IMR-90 (cell line): ENCODE measurements around the gene CMTM5. TPM values are rescaled to one million over a fixed set of nuclear protein-coding genes. Genes with fewer than 3 reads are reported as not detected.

Experiments
- ATAC-seq: fragments of 200-7000 bp; cut with Tn5 transposase; 2 replicates; pipeline ENCODE4 v1.9.1; 2020; ENCODE audit warnings: low read depth, mild to moderate bottlenecking, moderate library complexity
- BruUV-seq: library from RNA; stranded (reverse); fragments of 400-500 nt; replicated peaks from 2 replicates; lab custom pipeline; 2021; lab: Mats Ljungman, UMichigan
- CTCF ChIA-PET: fragments of 300-600 bp; formaldehyde crosslinking; extraction: SDS; loops from one replicate; lab custom pipeline; 2021; ENCODE audit warnings: antibody characterized with exemption; lab: Yijun Ruan, JAX
- POLR2A ChIA-PET: fragments of 300-600 bp; sonication (Branson Sonifier 250); formaldehyde crosslinking; loops from one replicate; lab custom pipeline; 2022; ENCODE audit warnings: antibody characterized with exemption; ENCODE audit not compliant: unreplicated experiment; lab: Charles Lee
- DNase-seq: peaks from one replicate; pipeline ENCODE4 v3.0.0; 2013
- H2AFZ ChIP-seq: replicated peaks from 2 replicates; pipeline ENCODE3; 2013; ENCODE audit warnings: low read length, mild to moderate bottlenecking; ENCODE audit not compliant: poor library complexity
- H2AK5ac ChIP-seq: 2 replicates; pipeline ENCODE4 v1.6.1; 2013; ENCODE audit warnings: low read depth, low read length, inconsistent platforms
- H2AK9ac ChIP-seq: replicated peaks from 2 replicates; pipeline ENCODE3; 2013; ENCODE audit warnings: mild to moderate bottlenecking, low read depth, low read length, moderate library complexity; ENCODE audit not compliant: poor library complexity
- H2BK120ac ChIP-seq: 2 replicates; pipeline ENCODE4 v1.6.1; 2013; ENCODE audit warnings: low read depth, low read length, inconsistent platforms
- H2BK15ac ChIP-seq: 3 replicates; pipeline ENCODE4 v1.6.1; 2013; ENCODE audit warnings: low read depth, low read length, inconsistent platforms
- H2BK20ac ChIP-seq: 2 replicates; pipeline ENCODE4 v1.6.1; 2013; ENCODE audit warnings: low read depth, mild to moderate bottlenecking, inconsistent platforms, low read length, moderate library complexity
- H2BK5ac ChIP-seq: 2 replicates; pipeline ENCODE4 v1.6.1; 2013; ENCODE audit warnings: mild to moderate bottlenecking, low read depth, low read length, inconsistent platforms; ENCODE audit not compliant: poor library complexity, severe bottlenecking
- H3K14ac ChIP-seq: replicated peaks from 2 replicates; pipeline ENCODE4 v1.6.1; 2013; ENCODE audit warnings: low read depth, low read length, inconsistent platforms
- H3K18ac ChIP-seq: 2 replicates; pipeline ENCODE4 v1.6.1; 2013; ENCODE audit warnings: low read depth, low read length, control low read depth
- H3K23ac ChIP-seq: 2 replicates; pipeline ENCODE4 v1.6.1; 2013; ENCODE audit warnings: low read depth, low read length, inconsistent platforms
- H3K27ac ChIP-seq: 2 replicates; pipeline ENCODE4 v1.5.1; 2013; ENCODE audit warnings: mild to moderate bottlenecking, control low read depth, low read length; ENCODE audit not compliant: insufficient read depth
- H3K27me3 ChIP-seq: 2 replicates; pipeline ENCODE4 v1.6.1; 2013; ENCODE audit warnings: low read length; ENCODE audit not compliant: control insufficient read depth, insufficient read depth
- H3K36me3 ChIP-seq: 2 replicates; pipeline ENCODE4 v1.6.1; 2013; ENCODE audit warnings: low read length, mixed read lengths; ENCODE audit not compliant: control insufficient read depth, insufficient read depth
- H3K4ac ChIP-seq: 2 replicates; pipeline ENCODE4 v1.6.1; 2013; ENCODE audit warnings: low read depth, low read length, inconsistent platforms
- H3K4me1 ChIP-seq: 2 replicates; pipeline ENCODE4 v1.6.1; 2013; ENCODE audit warnings: low read length, mixed read lengths; ENCODE audit not compliant: control insufficient read depth, insufficient read depth
- H3K4me2 ChIP-seq: 2 replicates; pipeline ENCODE4 v1.6.1; 2013; ENCODE audit warnings: low read depth, mild to moderate bottlenecking, control low read depth, low read length, moderate library complexity
- H3K4me3 ChIP-seq: 2 replicates; pipeline ENCODE4 v1.5.1; 2013; ENCODE audit warnings: low read depth, mild to moderate bottlenecking, control low read depth, low read length, moderate library complexity; ENCODE audit not compliant: insufficient read depth
- H3K56ac ChIP-seq: 2 replicates; pipeline ENCODE4 v1.6.1; 2013; ENCODE audit warnings: low read length, inconsistent platforms; ENCODE audit not compliant: insufficient read depth; ENCODE audit errors: extremely low read depth
- H3K79me1 ChIP-seq, 2 experiments: 2 replicates each; pipeline ENCODE4 v1.6.1; 2013; ENCODE audit warnings: low read length in 2 of 2, inconsistent platforms in 1 of 2, low read depth in 1 of 2
- H3K9ac ChIP-seq: 2 replicates; pipeline ENCODE4 v1.6.1; 2013; ENCODE audit warnings: low read depth, low read length, control low read depth
- H3K9me1 ChIP-seq: 2 replicates; pipeline ENCODE4 v1.6.1; 2013; ENCODE audit warnings: low read length, inconsistent platforms; ENCODE audit not compliant: insufficient read depth
- H3K9me3 ChIP-seq: 2 replicates; pipeline ENCODE4 v1.6.1; 2013; ENCODE audit warnings: low read length; ENCODE audit not compliant: control insufficient read depth, insufficient read depth
- H4K20me1 ChIP-seq: 2 replicates; pipeline ENCODE4 v1.6.1; 2013; ENCODE audit warnings: low read length, inconsistent platforms; ENCODE audit not compliant: insufficient read depth
- H4K5ac ChIP-seq: 2 replicates; pipeline ENCODE4 v1.6.1; 2013; ENCODE audit warnings: mild to moderate bottlenecking, low read depth, low read length, control low read depth
- H4K8ac ChIP-seq, 2 experiments: 2 replicates each; pipeline ENCODE4 v1.6.1; 2013; ENCODE audit warnings: low read depth in 2 of 2, low read length in 2 of 2, control low read depth in 1 of 2, inconsistent platforms in 1 of 2
- H4K91ac ChIP-seq: 2 replicates; pipeline ENCODE4 v1.6.1; 2013; ENCODE audit warnings: low read depth, low read length, inconsistent platforms; ENCODE audit not compliant: insufficient read depth
- BHLHE40 ChIP-seq: fragments of 150-350 bp; IDR thresholded peaks from 2 replicates; pipeline ENCODE4 v1.6.1; 2016; ENCODE audit warnings: mild to moderate bottlenecking, low read depth, low read length
- CEBPB ChIP-seq: IDR thresholded peaks from 2 replicates; pipeline ENCODE4 v1.6.1; 2012; ENCODE audit warnings: low read depth, low read length, improper control_type of control experiment
- CHD1 ChIP-seq: IDR thresholded peaks from 2 replicates; pipeline ENCODE4 v1.6.1; 2012; ENCODE audit warnings: low read depth, low read length, improper control_type of control experiment
- CTCF ChIP-seq: conservative IDR thresholded peaks from 2 replicates; pipeline ENCODE4 v1.5.1; 2012; ENCODE audit warnings: mild to moderate bottlenecking, low read depth, low read length, improper control_type of control experiment
- ELK1 ChIP-seq: fragments of 150-350 bp; IDR thresholded peaks from 2 replicates; pipeline ENCODE4 v1.6.1; 2016; ENCODE audit warnings: low read depth, mild to moderate bottlenecking, low read length, moderate library complexity, borderline replicate concordance
- MAFK ChIP-seq: IDR thresholded peaks from 2 replicates; pipeline ENCODE4 v1.6.1; 2012; ENCODE audit warnings: low read depth, low read length, improper control_type of control experiment
- NFE2L2 ChIP-seq: fragments of 150-350 bp; IDR thresholded peaks from 2 replicates; pipeline ENCODE4 v1.6.1; 2016; ENCODE audit warnings: low read depth, mild to moderate bottlenecking, low read length
- RCOR1 ChIP-seq: IDR thresholded peaks from 2 replicates; pipeline ENCODE4 v1.6.1; 2012; ENCODE audit warnings: mild to moderate bottlenecking, low read length, improper control_type of control experiment; ENCODE audit not compliant: insufficient replicate concordance
- SMC3 ChIP-seq: fragments of 150-350 bp; IDR thresholded peaks from 2 replicates; pipeline ENCODE4 v1.6.1; 2016; ENCODE audit warnings: low read depth, mild to moderate bottlenecking, antibody characterized with exemption, low read length, moderate library complexity
- USF2 ChIP-seq: fragments of 150-350 bp; IDR thresholded peaks from 2 replicates; pipeline ENCODE4 v1.6.1; 2017; ENCODE audit warnings: mild to moderate bottlenecking, antibody characterized with exemption, low read length, low read depth
- WGBS, 2 experiments: methylation state at CpG; one replicate each; pipeline versions ENCODE4 v1.1.5 to v1.1.7; 2013; ENCODE audit warnings: missing lambda C conversion rate in 2 of 2; ENCODE audit not compliant: insufficient read length in 1 of 2; ENCODE audit errors: extremely low coverage in 2 of 2; 5-methylcytosine and 5-hydroxymethylcytosine counted together
- dilution Hi-C: fragments of 300-500 bp; cut with HindIII; formaldehyde crosslinking; loops from one replicate; pipeline ENCODE4 v1.14.3; 2018; ENCODE audit warnings: low sequenced_read_pairs; ENCODE audit not compliant: unreplicated experiment
- in situ Hi-C: fragments of 300-500 bp; cut with MboI; formaldehyde crosslinking; loops from 3 replicates; pipeline ENCODE4 v1.14.3; 2019; ENCODE audit warnings: low sequenced_read_pairs, inconsistent platforms, mixed read lengths
- intact Hi-C: fragments of 100-400 bp; cut with micrococcal nuclease; formaldehyde crosslinking; loops from 2 replicates; pipeline ENCODE4 v1.10.0; 2022
- polyA plus RNA-seq, 3 experiments: library from polyadenylated mRNA; depleted of rRNA; stranded (reverse); fragments of >200 nt; gene quantifications; 2 replicates each; pipeline ENCODE4 v1.2.3, GENCODE V29; 2012; ENCODE audit warnings: low replicate concordance in 1 of 3
- total RNA-seq: library from RNA; depleted of rRNA; stranded (reverse); fragments of >200 nt; gene quantifications from 2 replicates; pipeline ENCODE4 v1.2.3, GENCODE V29; 2012

The CMTM5 gene
- total and polyA plus RNA-seq, 2 of the 4 experiments (the other 2 are of a cell fraction), result 0.07 TPM; not detected in 1

GRCh38 chr14:23425169-23425568, 48.3 kb downstream of the CMTM5 start:
- no peaks in the 10 kb centered on the region for H3K79me1 ChIP-seq
- H3K4me3 ChIP-seq, result no peak overlapping the region
- H2BK5ac ChIP-seq, result no peak overlapping the region
- H3K27me3 ChIP-seq, result peaks cover 10% of the 10 kb centered on the region; the same call in 1 of the 2 replicates
- H2BK15ac ChIP-seq, result no peak overlapping the region
- no peaks in the 10 kb centered on the region for H3K4me1 ChIP-seq
- dilution Hi-C loops, result no loop called here
- ATAC-seq (no peak), DNase-seq (no peak)
- H3K4me2 ChIP-seq, result no peak overlapping the region
- no peak overlapping the region for H4K91ac ChIP-seq
- H4K20me1 ChIP-seq, result no peaks in the 10 kb centered on the region
- intact Hi-C loops, result no loop called here
- H2BK120ac ChIP-seq, result no peak overlapping the region
- no peak overlapping the region for H3K56ac ChIP-seq
- no peak overlapping the region for H3K4ac ChIP-seq
- CTCF ChIA-PET, result no interaction called here
- no peak overlapping the region for H2AK9ac ChIP-seq
- no peak overlapping the region for H2BK20ac ChIP-seq
- BruUV-seq, result no TSS peak
- no peaks in the 10 kb centered on the region for H3K36me3 ChIP-seq
- no peak overlapping the region for H3K18ac ChIP-seq
- POLR2A ChIA-PET, result no interaction called here
- H3K27ac ChIP-seq, result no peak overlapping the region
- no peak overlapping the region for H3K23ac ChIP-seq
- H3K9me1 ChIP-seq, result no peaks in the 10 kb centered on the region
- H4K8ac ChIP-seq, result no peak overlapping the region
- no peak overlapping the region for H2AK5ac ChIP-seq
- no CpG with 5 or more reads among the region's 10 CpGs for WGBS, 2 experiments
- no peak overlapping the region for H4K5ac ChIP-seq
- TF ChIP-seq SMC3 (no peak), CHD1 (no peak), CEBPB (no peak), NFE2L2 (no peak), CTCF (no peak), RCOR1 (no peak), BHLHE40 (no peak), USF2 (no peak), MAFK (no peak), ELK1 (no peak)
- no peak overlapping the region for H3K14ac ChIP-seq
- no peak overlapping the region for H3K9ac ChIP-seq
- in situ Hi-C loops, result no loop called here
- H2AFZ ChIP-seq, result no peak overlapping the region
- H3K9me3 ChIP-seq, result no peaks in the 10 kb centered on the region
